T-helper 1 cell treated with Interleukin-12 subunit alpha and Interleukin-12 subunit beta and Interleukin-4 antibody, amounts not matched to agents 30 μg/mL and 1 μg/mL, for 36 hours (primary cell): ENCODE results near the gene COQ7.

ENCODE experiments used
- H3K27ac Mint-ChIP-seq: one replicate; pipeline ENCODE4 v1.8.0; 2021; ENCODE audit warnings: mild to moderate bottlenecking, mixed read lengths
- H3K27me3 Mint-ChIP-seq: one replicate; pipeline ENCODE4 v1.8.0; 2021; ENCODE audit warnings: low read depth, mixed read lengths
- H3K36me3 Mint-ChIP-seq: one replicate; pipeline ENCODE4 v1.8.0; 2021; ENCODE audit warnings: low read depth, mixed read lengths
- H3K4me1 Mint-ChIP-seq: one replicate; pipeline ENCODE4 v1.8.0; 2021; ENCODE audit warnings: low read depth, mixed read lengths
- H3K4me3 Mint-ChIP-seq: one replicate; pipeline ENCODE4 v1.8.0; 2021; ENCODE audit warnings: mild to moderate bottlenecking, moderate library complexity, mixed read lengths
- H3K9me3 Mint-ChIP-seq: one replicate; pipeline ENCODE4 v1.8.0; 2021; ENCODE audit warnings: mixed read lengths

Gene COQ7

DNA sequence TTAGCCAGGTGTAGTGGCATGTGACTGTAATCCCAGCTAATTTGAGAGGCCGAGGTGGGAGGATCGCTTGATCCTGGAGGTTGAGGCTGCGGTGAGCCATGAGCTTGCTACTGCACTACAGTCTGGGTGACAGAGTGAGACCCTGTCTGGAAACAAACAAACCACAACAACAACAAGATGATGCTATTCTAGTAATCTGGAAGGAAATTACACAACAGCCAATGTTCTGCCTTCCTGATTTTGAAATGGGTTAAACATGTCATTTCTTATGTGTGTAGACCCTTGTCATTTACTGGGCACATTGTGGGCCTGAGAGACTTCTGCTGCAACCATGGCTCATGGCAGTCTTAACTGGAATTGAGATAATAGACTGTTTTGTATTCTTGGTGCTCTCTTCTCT, 5.9 kb downstream of the COQ7 start:
- H3K27me3 Mint-ChIP-seq, result no peaks in the 10 kb centered on the region
- no peak overlapping the region for H3K4me3 Mint-ChIP-seq
- H3K27ac Mint-ChIP-seq, result no peak overlapping the region
- peaks cover 4% of the 10 kb centered on the region for H3K4me1 Mint-ChIP-seq
- peaks cover 2% of the 10 kb centered on the region for H3K36me3 Mint-ChIP-seq
- no peaks in the 10 kb centered on the region for H3K9me3 Mint-ChIP-seq

DNA sequence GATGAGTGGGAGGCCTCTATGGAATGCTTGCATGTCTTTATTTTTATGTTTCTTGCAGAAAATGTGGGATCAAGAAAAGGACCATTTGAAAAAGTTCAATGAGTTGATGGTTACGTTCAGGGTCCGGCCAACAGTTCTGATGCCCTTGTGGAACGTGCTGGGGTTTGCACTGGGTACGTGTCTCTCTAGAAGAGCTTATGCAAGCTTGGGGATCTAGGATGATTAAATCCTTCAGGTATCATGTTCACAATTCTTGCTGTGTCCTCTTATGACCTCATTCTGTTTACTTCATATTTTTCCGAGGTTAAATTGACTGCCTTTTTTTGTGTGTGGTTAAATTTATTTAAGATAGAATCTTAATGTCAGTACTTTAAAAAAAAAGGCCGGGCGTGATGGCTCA, 6.4 kb downstream of the COQ7 start:
- no peak overlapping the region for H3K4me3 Mint-ChIP-seq
- peaks cover 2% of the 10 kb centered on the region for H3K36me3 Mint-ChIP-seq
- no peak overlapping the region for H3K27ac Mint-ChIP-seq
- H3K27me3 Mint-ChIP-seq, result no peaks in the 10 kb centered on the region
- H3K4me1 Mint-ChIP-seq, result peaks cover 2% of the 10 kb centered on the region
- no peaks in the 10 kb centered on the region for H3K9me3 Mint-ChIP-seq

GRCh38 chr16:19075511-19075910, 8.1 kb downstream of the COQ7 start:
- Mint-ChIP-seq H3K4me1 (no peaks in the 10 kb centered on the region), H3K27ac (no peak overlapping the region), H3K9me3 (no peaks in the 10 kb centered on the region), H3K27me3 (no peaks in the 10 kb centered on the region), H3K4me3 (no peak overlapping the region), H3K36me3 (peaks cover 5% of the 10 kb centered on the region)

DNA sequence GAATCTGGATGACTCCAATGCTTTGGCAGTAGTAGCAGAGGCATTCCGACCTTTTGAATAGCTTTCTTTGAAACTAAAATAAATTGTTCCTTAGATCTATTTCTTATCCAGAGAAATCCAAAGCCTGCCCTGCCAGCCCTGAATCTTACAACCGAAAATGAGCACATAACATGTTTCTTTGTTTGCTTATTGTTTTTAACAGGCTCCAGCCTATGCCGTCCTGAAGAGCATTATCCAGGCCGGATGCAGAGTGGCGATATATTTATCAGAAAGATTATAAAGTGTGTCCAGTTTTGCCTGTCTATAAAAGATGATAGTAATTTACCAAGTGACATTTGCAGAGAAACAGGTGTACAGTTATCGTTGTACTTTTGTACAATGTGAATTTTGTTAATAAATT, 10.5 kb downstream of the COQ7 start:
- H3K4me1 Mint-ChIP-seq, result no peaks in the 10 kb centered on the region
- no peak overlapping the region for H3K4me3 Mint-ChIP-seq
- H3K27ac Mint-ChIP-seq, result no peak overlapping the region
- H3K36me3 Mint-ChIP-seq, result peaks cover 16% of the 10 kb centered on the region
- no peaks in the 10 kb centered on the region for H3K27me3 Mint-ChIP-seq
- H3K9me3 Mint-ChIP-seq, result no peaks in the 10 kb centered on the region

DNA sequence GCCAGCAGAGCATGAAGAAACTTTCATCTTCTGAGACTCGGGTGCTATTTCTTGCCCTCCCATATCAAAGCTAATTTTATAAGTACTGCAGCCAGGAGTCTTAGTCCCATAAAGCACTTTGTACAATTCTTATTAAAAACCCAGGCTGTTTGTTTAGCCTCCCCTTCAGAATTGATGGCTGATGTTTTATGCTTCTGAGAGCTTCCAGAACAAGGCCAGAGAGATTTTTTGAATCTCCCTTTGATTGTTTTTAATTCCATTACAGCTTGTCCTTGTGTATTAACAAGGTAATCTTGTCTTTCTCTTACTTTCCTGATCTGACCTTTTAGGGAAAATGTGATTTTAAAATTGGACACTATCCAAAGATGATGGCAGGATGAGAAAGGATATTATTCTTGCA, 16.3 kb downstream of the COQ7 start:
- Mint-ChIP-seq H3K9me3 (no peaks in the 10 kb centered on the region), H3K4me3 (no peak overlapping the region), H3K27ac (no peak overlapping the region), H3K4me1 (peaks cover 6% of the 10 kb centered on the region), H3K27me3 (peaks cover 14% of the 10 kb centered on the region), H3K36me3 (peaks cover 13% of the 10 kb centered on the region)

DNA sequence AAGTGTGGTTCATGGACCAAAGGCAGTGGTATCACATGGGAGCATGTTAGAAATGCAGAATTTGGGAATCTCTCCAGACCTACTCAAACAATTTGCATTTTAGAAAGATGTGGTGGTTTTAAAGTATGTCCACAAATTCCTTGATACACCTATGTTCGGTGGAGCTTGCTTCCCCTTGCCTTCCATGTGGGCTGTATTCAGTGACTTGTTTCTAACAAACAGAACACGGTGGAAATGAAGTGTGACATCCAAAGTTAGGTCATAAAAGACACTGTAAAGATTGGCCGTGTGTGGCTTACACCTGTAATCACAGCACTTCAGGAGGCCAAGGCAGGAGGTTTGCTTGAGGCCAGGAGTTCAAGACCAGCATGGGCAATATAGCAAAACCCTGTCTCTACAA, 16.7 kb downstream of the COQ7 start:
- Mint-ChIP-seq H3K4me3 (no peak overlapping the region), H3K27ac (no peak overlapping the region), H3K9me3 (no peaks in the 10 kb centered on the region), H3K27me3 (peaks cover 14% of the 10 kb centered on the region), H3K36me3 (peaks cover 13% of the 10 kb centered on the region), H3K4me1 (peaks cover 6% of the 10 kb centered on the region)

DNA sequence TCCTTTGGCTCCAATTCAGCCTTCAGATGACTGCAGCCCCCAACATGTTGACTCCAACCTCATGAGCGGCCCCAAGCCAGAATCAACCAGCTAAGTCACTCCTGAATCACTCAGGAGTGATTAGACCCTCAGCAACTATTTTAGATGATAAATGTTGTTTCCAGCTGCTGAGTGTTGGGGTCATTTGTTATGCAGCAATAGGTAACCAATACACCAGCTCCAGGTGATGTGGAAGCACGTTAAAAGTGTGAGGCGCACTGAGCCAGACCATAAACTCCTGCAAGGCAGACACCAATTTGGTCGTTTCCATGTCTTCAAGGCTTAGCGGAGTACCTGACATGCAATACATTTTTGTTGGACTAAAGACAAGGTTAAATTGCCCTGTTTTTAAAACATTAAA, 17.5 kb downstream of the COQ7 start:
- H3K36me3 Mint-ChIP-seq, result peaks cover 13% of the 10 kb centered on the region
- peaks cover 14% of the 10 kb centered on the region for H3K27me3 Mint-ChIP-seq
- H3K27ac Mint-ChIP-seq, result no peak overlapping the region
- H3K4me1 Mint-ChIP-seq, result peaks cover 6% of the 10 kb centered on the region
- H3K4me3 Mint-ChIP-seq, result no peak overlapping the region
- H3K9me3 Mint-ChIP-seq, result no peaks in the 10 kb centered on the region

GRCh38 chr16:19085679-19086200, 18.3 kb downstream of the COQ7 start:
- peaks cover 14% of the 10 kb centered on the region for H3K27me3 Mint-ChIP-seq
- H3K9me3 Mint-ChIP-seq, result peaks cover 1% of the 10 kb centered on the region
- peaks cover 6% of the 10 kb centered on the region for H3K4me1 Mint-ChIP-seq
- no peak overlapping the region for H3K4me3 Mint-ChIP-seq
- H3K27ac Mint-ChIP-seq, result no peak overlapping the region
- peaks cover 11% of the 10 kb centered on the region for H3K36me3 Mint-ChIP-seq

DNA sequence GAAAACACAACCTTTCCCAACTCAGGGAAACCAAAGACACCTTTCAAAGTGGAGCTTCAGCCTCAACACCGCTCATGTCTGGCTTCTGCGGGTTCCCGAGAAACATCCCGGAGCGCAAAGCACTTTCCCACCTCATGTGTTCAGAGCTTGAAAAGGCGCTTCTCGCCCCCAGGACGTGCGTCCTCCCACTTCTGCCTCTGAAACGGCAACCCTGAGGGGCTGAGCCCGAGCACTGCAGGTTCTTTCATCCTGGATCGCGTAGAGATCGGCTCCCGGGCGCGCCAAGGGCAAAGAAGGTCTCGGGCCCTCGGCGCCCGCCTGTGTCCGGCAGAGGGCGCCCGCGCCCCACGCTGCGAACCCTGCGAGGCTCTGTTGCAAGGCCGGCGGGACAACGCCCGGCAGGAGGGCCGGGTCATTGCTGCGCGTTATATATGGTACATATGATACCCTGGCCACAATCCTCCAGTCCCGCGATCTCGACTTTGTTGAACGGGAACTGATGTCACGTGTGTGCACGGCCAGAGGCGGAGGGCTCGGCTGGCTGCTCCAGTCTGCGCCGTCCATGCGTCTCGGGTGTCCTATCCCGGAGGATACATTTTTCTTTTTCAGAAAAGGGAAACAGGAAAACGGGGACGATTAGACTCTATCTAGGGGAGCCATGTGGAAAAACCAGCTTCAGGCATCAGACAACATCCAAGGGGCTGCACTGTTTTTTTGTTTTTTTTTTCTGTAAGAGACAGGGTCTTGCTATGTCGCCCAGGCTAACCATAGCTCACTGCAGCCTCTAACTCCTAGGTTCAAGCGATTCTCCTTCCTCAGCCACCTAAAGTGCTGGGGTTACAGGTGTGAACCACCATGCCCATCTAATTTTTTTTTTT, 19.1 kb downstream of the COQ7 start:
- Mint-ChIP-seq H3K36me3 (peaks cover 5% of the 10 kb centered on the region), H3K4me1 (peaks cover 6% of the 10 kb centered on the region), H3K4me3 (peak overlapping the region; percentile 63), H3K27ac (no peak overlapping the region), H3K27me3 (peaks cover 14% of the 10 kb centered on the region), H3K9me3 (peaks cover 7% of the 10 kb centered on the region)

GRCh38 chr16:19088341-19088916, 21.0 kb downstream of the COQ7 start:
- Mint-ChIP-seq H3K4me1 (peaks cover 6% of the 10 kb centered on the region), H3K27me3 (peaks cover 14% of the 10 kb centered on the region), H3K9me3 (peaks cover 18% of the 10 kb centered on the region), H3K4me3 (no peak overlapping the region), H3K36me3 (peaks cover 1% of the 10 kb centered on the region), H3K27ac (no peak overlapping the region)

DNA sequence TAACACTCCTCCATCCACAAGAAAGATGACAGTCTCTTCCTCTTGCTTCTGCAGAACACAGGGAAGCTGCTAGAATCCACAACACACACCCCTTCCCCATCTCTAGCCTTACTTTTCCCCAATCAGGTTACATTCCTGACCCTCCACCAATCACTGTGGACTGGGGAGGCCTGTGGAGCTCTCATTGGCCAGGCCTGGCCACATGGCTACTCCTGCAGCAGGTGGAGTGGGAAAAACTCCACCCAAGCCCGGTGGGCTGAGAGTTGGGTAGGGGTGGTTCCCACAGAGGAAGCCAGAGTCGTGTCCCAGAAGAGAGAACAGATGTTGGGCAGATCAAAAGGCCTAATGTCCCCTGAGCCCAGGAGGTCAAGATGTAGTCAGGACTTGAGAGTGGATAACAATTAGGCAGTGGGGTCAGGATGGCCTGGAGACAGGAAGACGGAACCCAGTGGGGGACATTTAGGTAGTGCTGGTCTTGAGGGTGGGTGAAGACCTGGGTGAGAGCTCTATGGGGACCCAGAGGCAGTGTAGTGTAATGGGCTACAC, 22.1 kb downstream of the COQ7 start:
- Mint-ChIP-seq H3K36me3 (peaks cover 1% of the 10 kb centered on the region), H3K27ac (no peak overlapping the region), H3K4me1 (peaks cover 6% of the 10 kb centered on the region), H3K27me3 (peaks cover 14% of the 10 kb centered on the region), H3K9me3 (peaks cover 18% of the 10 kb centered on the region), H3K4me3 (no peak overlapping the region)

- H3K27ac Mint-ChIP-seq, result no peak overlapping the region
- H3K36me3 Mint-ChIP-seq, result peaks cover 1% of the 10 kb centered on the region
- H3K4me3 Mint-ChIP-seq, result no peak overlapping the region
- H3K4me1 Mint-ChIP-seq, result peaks cover 10% of the 10 kb centered on the region
- peaks cover 23% of the 10 kb centered on the region for H3K9me3 Mint-ChIP-seq
- H3K27me3 Mint-ChIP-seq, result peaks cover 8% of the 10 kb centered on the region
Observed at GRCh38 chr16:19090916-19091315, 23.5 kb downstream of the COQ7 start.

GRCh38 chr16:19092653-19093410, 25.4 kb downstream of the COQ7 start:
- Mint-ChIP-seq H3K4me1 (peaks cover 4% of the 10 kb centered on the region), H3K27ac (no peak overlapping the region), H3K4me3 (no peak overlapping the region), H3K27me3 (no peaks in the 10 kb centered on the region), H3K36me3 (peaks cover 1% of the 10 kb centered on the region), H3K9me3 (peaks cover 25% of the 10 kb centered on the region)
